HG03378 (cell line): Measurements from ENCODE around the gene PARD3B.
"Not testable (repeated sequence)": the region's sequence is repeated elsewhere in the genome, so short reads cannot be mapped to it uniquely, and the experiment has no call there.

Source experiments
- ATAC-seq: cut with Tn5 transposase; IDR thresholded peaks from one replicate; pipeline ENCODE4 v1.9.1; 2021; ENCODE audit warnings: mild to moderate bottlenecking, moderate library complexity; ENCODE audit not compliant: unreplicated experiment

PARD3B gene

GRCh38 chr2:205212357-205212756 lies 667.1 kb downstream of the PARD3B start:
- ATAC-seq: no peak

- ATAC-seq: no peak
Measured at GRCh38 chr2:205216092-205216491, 670.8 kb downstream of the PARD3B start.

- no peak for ATAC-seq
Measured at GRCh38 chr2:205216580-205216979, 671.3 kb downstream of the PARD3B start.

GRCh38 chr2:205217004-205217403 lies 671.7 kb downstream of the PARD3B start:
- no peak for ATAC-seq

GRCh38 chr2:205218056-205218455 lies 672.8 kb downstream of the PARD3B start:
- no peak for ATAC-seq

- ATAC-seq: not testable (repeated sequence)
Measured at GRCh38 chr2:205218816-205219215, 673.5 kb downstream of the PARD3B start.

- no peak for ATAC-seq
Measured at GRCh38 chr2:205220559-205220958, 675.3 kb downstream of the PARD3B start.

GRCh38 chr2:205232086-205232485 lies 686.8 kb downstream of the PARD3B start:
- no peak for ATAC-seq

GRCh38 chr2:205235434-205235833 lies 690.2 kb downstream of the PARD3B start:
- no peak for ATAC-seq

- no peak for ATAC-seq
Measured at GRCh38 chr2:205237524-205237923, 692.2 kb downstream of the PARD3B start.

- no peak for ATAC-seq
Measured at GRCh38 chr2:205245001-205245400, 699.7 kb downstream of the PARD3B start.

GRCh38 chr2:205245652-205246051 lies 700.4 kb downstream of the PARD3B start:
- ATAC-seq: no peak

GRCh38 chr2:205259121-205259520 lies 713.8 kb downstream of the PARD3B start:
- no peak for ATAC-seq

GRCh38 chr2:205261516-205262020 lies 716.3 kb downstream of the PARD3B start:
- ATAC-seq: no peak

- ATAC-seq: no peak
Measured at GRCh38 chr2:205267323-205267722, 722.0 kb downstream of the PARD3B start.

GRCh38 chr2:205270689-205271088 lies 725.4 kb downstream of the PARD3B start:
- ATAC-seq: no peak

GRCh38 chr2:205273148-205273547 lies 727.9 kb downstream of the PARD3B start:
- no peak for ATAC-seq

- no peak for ATAC-seq
Measured at GRCh38 chr2:205273627-205274026, 728.4 kb downstream of the PARD3B start.

- ATAC-seq: no peak
Measured at GRCh38 chr2:205274801-205275200, 729.5 kb downstream of the PARD3B start.

GRCh38 chr2:205276116-205276777 lies 731.0 kb downstream of the PARD3B start:
- ATAC-seq: no peak

GRCh38 chr2:205280596-205281236 lies 735.4 kb downstream of the PARD3B start:
- ATAC-seq: no peak

GRCh38 chr2:205283736-205284270 lies 738.5 kb downstream of the PARD3B start:
- ATAC-seq: no peak
